NB4 (cell line): Measurements from ENCODE around the gene DIRAS1.

ENCODE experiments used
- CTCF ChIP-seq: IDR thresholded peaks from one replicate; pipeline ENCODE4 v1.5.1; 2012; ENCODE audit warnings: low read depth, low read length
- POLR2A ChIP-seq: IDR thresholded peaks from 2 replicates; pipeline ENCODE4 v1.6.1; 2011; ENCODE audit warnings: mild to moderate bottlenecking; ENCODE audit not compliant: insufficient read length; ENCODE audit errors: extremely low read depth

GRCh38 chr19:2711875-2712205 is 9.3 kb downstream of the DIRAS1 start:
- TF ChIP-seq POLR2A (no peak), CTCF (no peak)
